ENCODE measurements around the gene EIF5B. TPM values are rescaled to one million over a fixed set of nuclear protein-coding genes. Genes with fewer than 3 reads are reported as not detected.
"Not testable (repeated sequence)": the region's sequence is repeated elsewhere in the genome, so short reads cannot be mapped to it uniquely, and the experiment has no call there.

The EIF5B gene
- total and polyA plus RNA-seq, 7 experiments from 2014 or later, result 5.6 to 49.0 (median 36.2) TPM

GRCh38 chr2:99345446-99345845 lies 8.3 kb downstream of the EIF5B start:
- H3K9me3 Mint-ChIP-seq; H3K27ac ChIP-seq (ENCODE audit: low read depth, low read length); DNase-seq; H3K9me3 ChIP-seq (ENCODE audit: control insufficient read depth in 2 of 3, low read length in 3 of 3); H3K4me3 Mint-ChIP-seq; H3K27ac Mint-ChIP-seq; ATAC-seq; H3K27me3 ChIP-seq (ENCODE audit: control insufficient read depth in 2 of 2, insufficient read depth in 2 of 2, low read length in 2 of 2); H3K27me3 Mint-ChIP-seq; H3K36me3 ChIP-seq (ENCODE audit: control insufficient read depth in 2 of 3, insufficient read depth in 3 of 3, low read length in 3 of 3); POLR2A ChIA-PET; H3K36me3 Mint-ChIP-seq; intact Hi-C loops (cut with micrococcal nuclease); H3K4me3 ChIP-seq (ENCODE audit: low read length): not testable (repeated sequence)
- H3K4me1 Mint-ChIP-seq, result peaks cover 45 to 83% (median 76%) of the 10 kb centered on the region in 7 donors
- H3K4me1 ChIP-seq (ENCODE audit: control insufficient read depth in 2 of 2, insufficient read depth in 2 of 2, low read length in 2 of 2), result peaks cover 8 to 17% of the 10 kb centered on the region in 2 donors
- CTCF ChIA-PET, result interaction anchor here (1.0 kb wide), 1 partner anchor 9 kb away, joined by 3 read pairs; no protein-coding TSS in a partner anchor

GRCh38 chr2:99346218-99346617 lies 9.0 kb downstream of the EIF5B start:
- ChIA-PET POLR2A (no interaction called here), CTCF (interaction anchor here (1.0 kb wide), 1 partner anchor 10 kb away, joined by 3 read pairs; no protein-coding TSS in a partner anchor)
- no peaks in the 10 kb centered on the region for H3K36me3 ChIP-seq (ENCODE audit: control insufficient read depth in 2 of 3, insufficient read depth in 3 of 3, low read length in 3 of 3)
- no peak for ATAC-seq
- H3K27me3 Mint-ChIP-seq, result no peaks in the 10 kb centered on the region
- no peak overlapping the region for H3K4me3 ChIP-seq (ENCODE audit: low read length)
- no peak overlapping the region for H3K27ac ChIP-seq (ENCODE audit: low read depth, low read length)
- H3K9me3 Mint-ChIP-seq, result no peaks in the 10 kb centered on the region
- no peak overlapping the region for H3K27ac Mint-ChIP-seq
- H3K4me1 ChIP-seq (ENCODE audit: control insufficient read depth in 2 of 2, insufficient read depth in 2 of 2, low read length in 2 of 2), result peaks cover 8 to 19% of the 10 kb centered on the region in 2 donors
- H3K36me3 Mint-ChIP-seq, result peaks cover 0 to 4% (median 0%) of the 10 kb centered on the region in 5 donors
- H3K9me3 ChIP-seq (ENCODE audit: control insufficient read depth in 2 of 3, low read length in 3 of 3), result no peaks in the 10 kb centered on the region
- H3K27me3 ChIP-seq (ENCODE audit: control insufficient read depth in 2 of 2, insufficient read depth in 2 of 2, low read length in 2 of 2), result no peaks in the 10 kb centered on the region
- no peak for DNase-seq
- no peak overlapping the region for H3K4me3 Mint-ChIP-seq
- H3K4me1 Mint-ChIP-seq, result peaks cover 49 to 84% (median 76%) of the 10 kb centered on the region in 7 donors
- intact Hi-C loops (cut with micrococcal nuclease), result no loop called here

- H3K36me3 ChIP-seq (ENCODE audit: control insufficient read depth in 2 of 3, insufficient read depth in 3 of 3, low read length in 3 of 3), result no peaks in the 10 kb centered on the region
- no peak overlapping the region for H3K4me3 ChIP-seq (ENCODE audit: low read length)
- CTCF ChIA-PET, result interaction anchor here (1.2 kb wide), 1 partner anchor 11 kb away, joined by 6 read pairs; the partner anchor contains the start of gene EIF5B
- intact Hi-C loops (cut with micrococcal nuclease), result loop anchor here in 1 of 2 donors (1.0 kb wide), 1 partner anchor 10 kb away; no protein-coding TSS in a partner anchor
- H3K4me1 ChIP-seq (ENCODE audit: control insufficient read depth in 2 of 2, insufficient read depth in 2 of 2, low read length in 2 of 2), result peaks cover 8 to 19% of the 10 kb centered on the region in 2 donors
- H3K36me3 Mint-ChIP-seq, result peaks cover 0 to 4% (median 0%) of the 10 kb centered on the region in 5 donors
- H3K9me3 Mint-ChIP-seq, result no peaks in the 10 kb centered on the region
- POLR2A ChIA-PET, result interaction anchor here (1.7 kb wide), 1 partner anchor 10 kb away, joined by 7 read pairs; the partner anchor contains the start of gene EIF5B
- ATAC-seq (peak; percentile 65), DNase-seq (peak in 1 of 9 donors; percentile 7)
- peak overlapping the region in 8 of 9 donors; percentile 36 to 81 (median 66) for H3K27ac Mint-ChIP-seq
- H3K4me1 Mint-ChIP-seq, result peaks cover 44 to 81% (median 71%) of the 10 kb centered on the region in 7 donors
- no peaks in the 10 kb centered on the region for H3K9me3 ChIP-seq (ENCODE audit: control insufficient read depth in 2 of 3, low read length in 3 of 3)
- peak overlapping the region; percentile 22 for H3K27ac ChIP-seq (ENCODE audit: low read depth, low read length)
- H3K27me3 ChIP-seq (ENCODE audit: control insufficient read depth in 2 of 2, insufficient read depth in 2 of 2, low read length in 2 of 2), result no peaks in the 10 kb centered on the region
- H3K27me3 Mint-ChIP-seq, result no peaks in the 10 kb centered on the region
- peak overlapping the region in 8 of 10 donors; percentile 1 to 49 (median 28) for H3K4me3 Mint-ChIP-seq
Measured at GRCh38 chr2:99348173-99348572, 11.0 kb downstream of the EIF5B start.

GRCh38 chr2:99350194-99350593 lies 13.0 kb downstream of the EIF5B start:
- no peak overlapping the region for H3K27ac ChIP-seq (ENCODE audit: low read depth, low read length)
- Mint-ChIP-seq H3K27ac (peak overlapping the region in 1 of 9 donors; percentile 3), H3K4me1 (peaks cover 43 to 82% (median 75%) of the 10 kb centered on the region in 7 donors), H3K36me3 (peaks cover 0 to 11% (median 1%) of the 10 kb centered on the region in 5 donors), H3K4me3 (peak overlapping the region in 6 of 10 donors; percentile 3 to 31 (median 6)), H3K27me3 (no peaks in the 10 kb centered on the region), H3K9me3 (no peaks in the 10 kb centered on the region)
- peaks cover 8 to 19% of the 10 kb centered on the region in 2 donors for H3K4me1 ChIP-seq (ENCODE audit: control insufficient read depth in 2 of 2, insufficient read depth in 2 of 2, low read length in 2 of 2)
- intact Hi-C loops (cut with micrococcal nuclease), result no loop called here
- no peak for ATAC-seq
- no peaks in the 10 kb centered on the region for H3K27me3 ChIP-seq (ENCODE audit: control insufficient read depth in 2 of 2, insufficient read depth in 2 of 2, low read length in 2 of 2)
- CTCF ChIA-PET, result no interaction called here
- no peaks in the 10 kb centered on the region for H3K36me3 ChIP-seq (ENCODE audit: control insufficient read depth in 2 of 3, insufficient read depth in 3 of 3, low read length in 3 of 3)
- DNase-seq, result no peak
- no peaks in the 10 kb centered on the region for H3K9me3 ChIP-seq (ENCODE audit: control insufficient read depth in 2 of 3, low read length in 3 of 3)
- POLR2A ChIA-PET, result no interaction called here
- no peak overlapping the region for H3K4me3 ChIP-seq (ENCODE audit: low read length)

- POLR2A ChIA-PET, result no interaction called here
- Mint-ChIP-seq H3K9me3 (no peaks in the 10 kb centered on the region), H3K27ac (no peak overlapping the region), H3K4me1 (peaks cover 32 to 84% (median 74%) of the 10 kb centered on the region in 7 donors), H3K36me3 (peaks cover 0 to 13% (median 1%) of the 10 kb centered on the region in 5 donors), H3K27me3 (no peaks in the 10 kb centered on the region), H3K4me3 (peak overlapping the region in 5 of 10 donors; percentile 4 to 27 (median 18))
- Histone ChIP-seq H3K4me3 (ENCODE audit: low read length) (no peak overlapping the region), H3K27ac (ENCODE audit: low read depth, low read length) (no peak overlapping the region), H3K27me3 (ENCODE audit: control insufficient read depth in 2 of 2, insufficient read depth in 2 of 2, low read length in 2 of 2) (no peaks in the 10 kb centered on the region), H3K36me3 (ENCODE audit: control insufficient read depth in 2 of 3, insufficient read depth in 3 of 3, low read length in 3 of 3) (no peaks in the 10 kb centered on the region), H3K4me1 (ENCODE audit: control insufficient read depth in 2 of 2, insufficient read depth in 2 of 2, low read length in 2 of 2) (peaks cover 4 to 11% of the 10 kb centered on the region in 2 donors), H3K9me3 (ENCODE audit: control insufficient read depth in 2 of 3, low read length in 3 of 3) (no peaks in the 10 kb centered on the region)
- intact Hi-C loops (cut with micrococcal nuclease), result no loop called here
- no peak for DNase-seq
- CTCF ChIA-PET, result no interaction called here
- no peak for ATAC-seq
Measured at GRCh38 chr2:99354070-99354469, 16.9 kb downstream of the EIF5B start.

GRCh38 chr2:99354825-99355224 lies 17.6 kb downstream of the EIF5B start:
- Mint-ChIP-seq H3K36me3 (peaks cover 0 to 13% (median 1%) of the 10 kb centered on the region in 5 donors), H3K27ac (peak overlapping the region in 1 of 9 donors; percentile 31), H3K4me3 (peak overlapping the region in 1 of 10 donors; percentile 49), H3K4me1 (peaks cover 30 to 83% (median 66%) of the 10 kb centered on the region in 7 donors)
- H3K27me3 ChIP-seq (ENCODE audit: control insufficient read depth in 2 of 2, insufficient read depth in 2 of 2, low read length in 2 of 2); H3K4me1 ChIP-seq (ENCODE audit: control insufficient read depth in 2 of 2, insufficient read depth in 2 of 2, low read length in 2 of 2); CTCF ChIA-PET; intact Hi-C loops (cut with micrococcal nuclease); H3K36me3 ChIP-seq (ENCODE audit: control insufficient read depth in 2 of 3, insufficient read depth in 3 of 3, low read length in 3 of 3); H3K9me3 Mint-ChIP-seq; H3K27me3 Mint-ChIP-seq; H3K9me3 ChIP-seq (ENCODE audit: control insufficient read depth in 2 of 3, low read length in 3 of 3); ATAC-seq; H3K4me3 ChIP-seq (ENCODE audit: low read length); DNase-seq; H3K27ac ChIP-seq (ENCODE audit: low read depth, low read length): not testable (repeated sequence)
- POLR2A ChIA-PET, result interaction anchor here (0.6 kb wide), 1 partner anchor 120 kb away, joined by 3 read pairs; no protein-coding TSS in a partner anchor

GRCh38 chr2:99356853-99357252 lies 19.7 kb downstream of the EIF5B start:
- Histone ChIP-seq H3K27me3 (ENCODE audit: control insufficient read depth in 2 of 2, insufficient read depth in 2 of 2, low read length in 2 of 2) (no peaks in the 10 kb centered on the region), H3K4me1 (ENCODE audit: control insufficient read depth in 2 of 2, insufficient read depth in 2 of 2, low read length in 2 of 2) (peaks cover 0 to 5% of the 10 kb centered on the region in 2 donors), H3K36me3 (ENCODE audit: control insufficient read depth in 2 of 3, insufficient read depth in 3 of 3, low read length in 3 of 3) (peaks cover 0 to 8% (median 4%) of the 10 kb centered on the region in 3 experiments), H3K4me3 (ENCODE audit: low read length) (no peak overlapping the region), H3K27ac (ENCODE audit: low read depth, low read length) (no peak overlapping the region), H3K9me3 (ENCODE audit: control insufficient read depth in 2 of 3, low read length in 3 of 3) (no peaks in the 10 kb centered on the region)
- no peaks in the 10 kb centered on the region for H3K27me3 Mint-ChIP-seq
- ATAC-seq (no peak), DNase-seq (no peak)
- H3K27ac Mint-ChIP-seq, result peak overlapping the region in 1 of 9 donors; percentile 43
- H3K9me3 Mint-ChIP-seq, result no peaks in the 10 kb centered on the region
- peak overlapping the region in 1 of 10 donors; percentile 30 for H3K4me3 Mint-ChIP-seq
- intact Hi-C loops (cut with micrococcal nuclease), result no loop called here
- CTCF ChIA-PET, result no interaction called here
- H3K4me1 Mint-ChIP-seq, result peaks cover 28 to 68% (median 54%) of the 10 kb centered on the region in 7 donors
- H3K36me3 Mint-ChIP-seq, result peaks cover 3 to 24% (median 11%) of the 10 kb centered on the region in 5 donors
- POLR2A ChIA-PET, result no interaction called here
